GM23338 (cell line): ENCODE measurements around the gene XYLT1. TPM values are rescaled to one million over a fixed set of nuclear protein-coding genes. Genes with fewer than 3 reads are reported as not detected.
A peak's percentile ranks its signal among the peaks of the same experiment; 100 is the strongest.

Source experiments
- ATAC-seq: fragments of 200-7000 bp; cut with Tn5 transposase; 3 replicates; pipeline ENCODE4 v1.9.1; 2020
- DNase-seq: peaks from one replicate; pipeline ENCODE4 v3.0.0-alpha.2; 2015; ENCODE audit warnings: low spot score
- H2AFZ ChIP-seq: fragments of 200-600 bp; sonication (generic); 2 replicates; pipeline ENCODE4 v1.8.0; 2016; ENCODE audit warnings: antibody characterized with exemption, mild to moderate bottlenecking, moderate library complexity
- H3F3A ChIP-seq: fragments of 200-600 bp; sonication (generic); replicated peaks from 2 replicates; pipeline ENCODE4 v1.8.0; 2017; ENCODE audit warnings: antibody characterized with exemption, mixed run types, low read depth
- H3K27ac ChIP-seq: fragments of 200-600 bp; sonication (generic); 2 replicates; pipeline ENCODE4 v1.6.1; 2016; ENCODE audit warnings: low read depth
- H3K27me3 ChIP-seq: fragments of 200-600 bp; sonication (generic); 2 replicates; pipeline ENCODE4 v1.8.0; 2016; ENCODE audit warnings: mild to moderate bottlenecking, mixed run types, moderate library complexity; ENCODE audit not compliant: insufficient read depth
- H3K36me3 ChIP-seq: fragments of 200-600 bp; sonication (generic); 2 replicates; pipeline ENCODE4 v1.8.0; 2016; ENCODE audit warnings: mild to moderate bottlenecking; ENCODE audit not compliant: insufficient read depth
- H3K4me1 ChIP-seq: fragments of 200-600 bp; sonication (generic); 2 replicates; pipeline ENCODE4 v1.8.0; 2016; ENCODE audit warnings: mild to moderate bottlenecking, moderate library complexity; ENCODE audit not compliant: insufficient read depth
- H3K4me2 ChIP-seq: fragments of 200-600 bp; sonication (generic); 2 replicates; pipeline ENCODE4 v1.7.1; 2017; ENCODE audit warnings: mixed run types
- H3K4me3 ChIP-seq: fragments of 200-600 bp; sonication (generic); 2 replicates; pipeline ENCODE4 v1.6.1; 2016; ENCODE audit warnings: mixed run types
- H3K79me2 ChIP-seq: fragments of 200-600 bp; sonication (generic); replicated peaks from 2 replicates; pipeline ENCODE4 v1.8.0; 2017; ENCODE audit warnings: mild to moderate bottlenecking; ENCODE audit not compliant: insufficient read depth
- H3K9me2 ChIP-seq: fragments of 200-600 bp; sonication (generic); 2 replicates; pipeline ENCODE4 v1.8.0; 2017; ENCODE audit not compliant: insufficient read depth
- H4K20me1 ChIP-seq: fragments of 200-600 bp; sonication (generic); replicated peaks from 2 replicates; pipeline ENCODE4 v1.8.0; 2017; ENCODE audit warnings: mild to moderate bottlenecking; ENCODE audit not compliant: insufficient read depth
- H3K27ac Mint-ChIP-seq: 2 replicates; pipeline ENCODE4 v1.8.0; 2020; ENCODE audit warnings: inconsistent platforms, mild to moderate bottlenecking, moderate library complexity, mixed read lengths
- H3K27me3 Mint-ChIP-seq: 3 replicates; pipeline ENCODE4 v1.8.0; 2022; ENCODE audit warnings: low read depth, mild to moderate bottlenecking, moderate library complexity, mixed read lengths, inconsistent platforms; ENCODE audit not compliant: insufficient read depth, poor library complexity
- H3K36me3 Mint-ChIP-seq: 3 replicates; pipeline ENCODE4 v1.8.0; 2021; ENCODE audit warnings: low read depth, mild to moderate bottlenecking, inconsistent platforms, moderate library complexity, mixed read lengths
- H3K4me1 Mint-ChIP-seq: 3 replicates; pipeline ENCODE4 v1.8.0; 2020; ENCODE audit warnings: mild to moderate bottlenecking, inconsistent platforms, mixed read lengths
- H3K4me3 Mint-ChIP-seq: 3 replicates; pipeline ENCODE4 v1.8.0; 2021; ENCODE audit warnings: moderate library complexity, mild to moderate bottlenecking, inconsistent platforms, mixed read lengths
- H3K9me3 Mint-ChIP-seq: 3 replicates; pipeline ENCODE4 v1.8.0; 2020; ENCODE audit warnings: moderate library complexity, mild to moderate bottlenecking, inconsistent platforms, mixed read lengths
- CREB1 ChIP-seq: fragments of 250-450 bp; sonication (Bioruptor Pico); IDR thresholded peaks from 2 replicates; pipeline ENCODE4 v1.5.0; 2020; ENCODE audit warnings: low read depth, mild to moderate bottlenecking, moderate library complexity
- CTCF ChIP-seq, 2 experiments: fragments of 200-600 bp in 1 of 2; sonication (generic) in 1 of 2; conservative IDR thresholded peaks; 2 replicates each; pipeline versions ENCODE4 v1.5.1 to v1.6.1; 2016 to 2017; ENCODE audit warnings: antibody characterized with exemption in 2 of 2, low read depth in 2 of 2, mild to moderate bottlenecking in 2 of 2, moderate library complexity in 1 of 2
- EZH2 ChIP-seq: fragments of 200-600 bp; sonication (generic); IDR thresholded peaks from one replicate; pipeline ENCODE4 v1.8.0; 2017; ENCODE audit warnings: antibody characterized with exemption, mild to moderate bottlenecking, low read depth; ENCODE audit not compliant: unreplicated experiment
- EZH2phosphoT487 ChIP-seq: fragments of 200-600 bp; sonication (generic); IDR thresholded peaks from one replicate; pipeline ENCODE4 v1.8.1; 2018; ENCODE audit warnings: antibody characterized with exemption; ENCODE audit not compliant: unreplicated experiment
- JUNB ChIP-seq: IDR thresholded peaks from one replicate; pipeline ENCODE4 v1.6.1; 2016; ENCODE audit warnings: antibody characterized with exemption; ENCODE audit not compliant: unreplicated experiment
- NANOG ChIP-seq: IDR thresholded peaks from 2 replicates; pipeline ENCODE4 v1.6.1; 2016; ENCODE audit warnings: antibody characterized with exemption, borderline replicate concordance
- POLR2AphosphoS5 ChIP-seq: IDR thresholded peaks from 2 replicates; pipeline ENCODE4 v1.6.1; 2016; ENCODE audit warnings: antibody characterized with exemption, low read depth
- STAT1 ChIP-seq: IDR thresholded peaks from one replicate; pipeline ENCODE4 v1.6.1; 2016; ENCODE audit warnings: antibody characterized with exemption; ENCODE audit not compliant: unreplicated experiment
- ZNF114 ChIP-seq: fragments of 250-450 bp; sonication (Bioruptor Pico); IDR thresholded peaks from 2 replicates; pipeline ENCODE4 v1.5.0; 2020; ENCODE audit warnings: mild to moderate bottlenecking, moderate library complexity
- ZNF331 ChIP-seq: fragments of 250-450 bp; sonication (Bioruptor Pico); IDR thresholded peaks from 2 replicates; pipeline ENCODE4 v1.5.0; 2020; ENCODE audit warnings: low read depth, mild to moderate bottlenecking, moderate library complexity
- polyA plus RNA-seq: library from polyadenylated mRNA; unstranded; fragments of >200 nt; fragmentation: Nextera tagmentation; extraction: Ambion mirVana; gene quantifications from 2 replicates; pipeline ENCODE4 v1.2.1, GENCODE V29; 2016
- total RNA-seq: library from RNA; depleted of rRNA; stranded (reverse); fragments of >200 nt; shearing (Covaris generic); gene quantifications from 2 replicates; pipeline ENCODE4 v1.2.3, GENCODE V29; 2014
- TF ChIP-seq, protein P1 (sequence below): IDR thresholded peaks from 2 replicates; pipeline ENCODE4 v1.6.1; 2016; ENCODE audit warnings: antibody characterized with exemption
- TF ChIP-seq, protein P2 (sequence below): IDR thresholded peaks from one replicate; pipeline ENCODE4 v1.6.1; 2018; ENCODE audit warnings: antibody characterized with exemption; ENCODE audit not compliant: unreplicated experiment
- TF ChIP-seq, protein P3 (sequence below): fragments of 250-450 bp; sonication (Bioruptor Pico); IDR thresholded peaks from 2 replicates; pipeline ENCODE4 v1.5.0; 2020; ENCODE audit warnings: mild to moderate bottlenecking, moderate library complexity

XYLT1 gene
- total and polyA plus RNA-seq, 2 experiments from 2014 or later = 3.5 to 24.7 TPM

- Histone ChIP-seq H3K9me2 (peaks cover 7% of the 10 kb centered on the region; the same call in 1 of the 2 replicates), H3K27ac (no peak overlapping the region), H3K4me1 (peaks cover 31% of the 10 kb centered on the region), H3K36me3 (no peaks in the 10 kb centered on the region), H4K20me1 (no peaks in the 10 kb centered on the region), H3K4me3 (no peak overlapping the region), H2AFZ (0 out of 2 replicates have a peak overlapping the region, but pooled peaks have one; percentile 14), H3K79me2 (no peaks in the 10 kb centered on the region), H3K27me3 (no peaks in the 10 kb centered on the region), H3K4me2 (no peak overlapping the region), H3F3A (no peaks in the 10 kb centered on the region)
- peaks cover 11% of the 10 kb centered on the region for H3K9me3 Mint-ChIP-seq
- DNase-seq (no peak), ATAC-seq (no peak)
- peaks cover 10% of the 10 kb centered on the region; the same call in 2 of the 3 replicates for H3K36me3 Mint-ChIP-seq
- TF ChIP-seq ZNF331 (CRISPR knock-in tag) (no peak), EZH2 (no peak), POLR2AphosphoS5 (no peak), NANOG (no peak), EZH2phosphoT487 (no peak), CREB1 (no peak), JUNB (no peak), CTCF (conservative IDR thresholded peaks at IDR 0.05; ENCODE audit: low read depth in 2 of 2) (no peak), ZNF114 (CRISPR knock-in tag) (no peak), STAT1 (no peak)
- TF ChIP-seq, protein P1, sequence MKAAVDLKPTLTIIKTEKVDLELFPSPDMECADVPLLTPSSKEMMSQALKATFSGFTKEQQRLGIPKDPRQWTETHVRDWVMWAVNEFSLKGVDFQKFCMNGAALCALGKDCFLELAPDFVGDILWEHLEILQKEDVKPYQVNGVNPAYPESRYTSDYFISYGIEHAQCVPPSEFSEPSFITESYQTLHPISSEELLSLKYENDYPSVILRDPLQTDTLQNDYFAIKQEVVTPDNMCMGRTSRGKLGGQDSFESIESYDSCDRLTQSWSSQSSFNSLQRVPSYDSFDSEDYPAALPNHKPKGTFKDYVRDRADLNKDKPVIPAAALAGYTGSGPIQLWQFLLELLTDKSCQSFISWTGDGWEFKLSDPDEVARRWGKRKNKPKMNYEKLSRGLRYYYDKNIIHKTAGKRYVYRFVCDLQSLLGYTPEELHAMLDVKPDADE = no peak
- TF ChIP-seq, protein P2, sequence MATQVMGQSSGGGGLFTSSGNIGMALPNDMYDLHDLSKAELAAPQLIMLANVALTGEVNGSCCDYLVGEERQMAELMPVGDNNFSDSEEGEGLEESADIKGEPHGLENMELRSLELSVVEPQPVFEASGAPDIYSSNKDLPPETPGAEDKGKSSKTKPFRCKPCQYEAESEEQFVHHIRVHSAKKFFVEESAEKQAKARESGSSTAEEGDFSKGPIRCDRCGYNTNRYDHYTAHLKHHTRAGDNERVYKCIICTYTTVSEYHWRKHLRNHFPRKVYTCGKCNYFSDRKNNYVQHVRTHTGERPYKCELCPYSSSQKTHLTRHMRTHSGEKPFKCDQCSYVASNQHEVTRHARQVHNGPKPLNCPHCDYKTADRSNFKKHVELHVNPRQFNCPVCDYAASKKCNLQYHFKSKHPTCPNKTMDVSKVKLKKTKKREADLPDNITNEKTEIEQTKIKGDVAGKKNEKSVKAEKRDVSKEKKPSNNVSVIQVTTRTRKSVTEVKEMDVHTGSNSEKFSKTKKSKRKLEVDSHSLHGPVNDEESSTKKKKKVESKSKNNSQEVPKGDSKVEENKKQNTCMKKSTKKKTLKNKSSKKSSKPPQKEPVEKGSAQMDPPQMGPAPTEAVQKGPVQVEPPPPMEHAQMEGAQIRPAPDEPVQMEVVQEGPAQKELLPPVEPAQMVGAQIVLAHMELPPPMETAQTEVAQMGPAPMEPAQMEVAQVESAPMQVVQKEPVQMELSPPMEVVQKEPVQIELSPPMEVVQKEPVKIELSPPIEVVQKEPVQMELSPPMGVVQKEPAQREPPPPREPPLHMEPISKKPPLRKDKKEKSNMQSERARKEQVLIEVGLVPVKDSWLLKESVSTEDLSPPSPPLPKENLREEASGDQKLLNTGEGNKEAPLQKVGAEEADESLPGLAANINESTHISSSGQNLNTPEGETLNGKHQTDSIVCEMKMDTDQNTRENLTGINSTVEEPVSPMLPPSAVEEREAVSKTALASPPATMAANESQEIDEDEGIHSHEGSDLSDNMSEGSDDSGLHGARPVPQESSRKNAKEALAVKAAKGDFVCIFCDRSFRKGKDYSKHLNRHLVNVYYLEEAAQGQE = no peak
- TF ChIP-seq, protein P3, sequence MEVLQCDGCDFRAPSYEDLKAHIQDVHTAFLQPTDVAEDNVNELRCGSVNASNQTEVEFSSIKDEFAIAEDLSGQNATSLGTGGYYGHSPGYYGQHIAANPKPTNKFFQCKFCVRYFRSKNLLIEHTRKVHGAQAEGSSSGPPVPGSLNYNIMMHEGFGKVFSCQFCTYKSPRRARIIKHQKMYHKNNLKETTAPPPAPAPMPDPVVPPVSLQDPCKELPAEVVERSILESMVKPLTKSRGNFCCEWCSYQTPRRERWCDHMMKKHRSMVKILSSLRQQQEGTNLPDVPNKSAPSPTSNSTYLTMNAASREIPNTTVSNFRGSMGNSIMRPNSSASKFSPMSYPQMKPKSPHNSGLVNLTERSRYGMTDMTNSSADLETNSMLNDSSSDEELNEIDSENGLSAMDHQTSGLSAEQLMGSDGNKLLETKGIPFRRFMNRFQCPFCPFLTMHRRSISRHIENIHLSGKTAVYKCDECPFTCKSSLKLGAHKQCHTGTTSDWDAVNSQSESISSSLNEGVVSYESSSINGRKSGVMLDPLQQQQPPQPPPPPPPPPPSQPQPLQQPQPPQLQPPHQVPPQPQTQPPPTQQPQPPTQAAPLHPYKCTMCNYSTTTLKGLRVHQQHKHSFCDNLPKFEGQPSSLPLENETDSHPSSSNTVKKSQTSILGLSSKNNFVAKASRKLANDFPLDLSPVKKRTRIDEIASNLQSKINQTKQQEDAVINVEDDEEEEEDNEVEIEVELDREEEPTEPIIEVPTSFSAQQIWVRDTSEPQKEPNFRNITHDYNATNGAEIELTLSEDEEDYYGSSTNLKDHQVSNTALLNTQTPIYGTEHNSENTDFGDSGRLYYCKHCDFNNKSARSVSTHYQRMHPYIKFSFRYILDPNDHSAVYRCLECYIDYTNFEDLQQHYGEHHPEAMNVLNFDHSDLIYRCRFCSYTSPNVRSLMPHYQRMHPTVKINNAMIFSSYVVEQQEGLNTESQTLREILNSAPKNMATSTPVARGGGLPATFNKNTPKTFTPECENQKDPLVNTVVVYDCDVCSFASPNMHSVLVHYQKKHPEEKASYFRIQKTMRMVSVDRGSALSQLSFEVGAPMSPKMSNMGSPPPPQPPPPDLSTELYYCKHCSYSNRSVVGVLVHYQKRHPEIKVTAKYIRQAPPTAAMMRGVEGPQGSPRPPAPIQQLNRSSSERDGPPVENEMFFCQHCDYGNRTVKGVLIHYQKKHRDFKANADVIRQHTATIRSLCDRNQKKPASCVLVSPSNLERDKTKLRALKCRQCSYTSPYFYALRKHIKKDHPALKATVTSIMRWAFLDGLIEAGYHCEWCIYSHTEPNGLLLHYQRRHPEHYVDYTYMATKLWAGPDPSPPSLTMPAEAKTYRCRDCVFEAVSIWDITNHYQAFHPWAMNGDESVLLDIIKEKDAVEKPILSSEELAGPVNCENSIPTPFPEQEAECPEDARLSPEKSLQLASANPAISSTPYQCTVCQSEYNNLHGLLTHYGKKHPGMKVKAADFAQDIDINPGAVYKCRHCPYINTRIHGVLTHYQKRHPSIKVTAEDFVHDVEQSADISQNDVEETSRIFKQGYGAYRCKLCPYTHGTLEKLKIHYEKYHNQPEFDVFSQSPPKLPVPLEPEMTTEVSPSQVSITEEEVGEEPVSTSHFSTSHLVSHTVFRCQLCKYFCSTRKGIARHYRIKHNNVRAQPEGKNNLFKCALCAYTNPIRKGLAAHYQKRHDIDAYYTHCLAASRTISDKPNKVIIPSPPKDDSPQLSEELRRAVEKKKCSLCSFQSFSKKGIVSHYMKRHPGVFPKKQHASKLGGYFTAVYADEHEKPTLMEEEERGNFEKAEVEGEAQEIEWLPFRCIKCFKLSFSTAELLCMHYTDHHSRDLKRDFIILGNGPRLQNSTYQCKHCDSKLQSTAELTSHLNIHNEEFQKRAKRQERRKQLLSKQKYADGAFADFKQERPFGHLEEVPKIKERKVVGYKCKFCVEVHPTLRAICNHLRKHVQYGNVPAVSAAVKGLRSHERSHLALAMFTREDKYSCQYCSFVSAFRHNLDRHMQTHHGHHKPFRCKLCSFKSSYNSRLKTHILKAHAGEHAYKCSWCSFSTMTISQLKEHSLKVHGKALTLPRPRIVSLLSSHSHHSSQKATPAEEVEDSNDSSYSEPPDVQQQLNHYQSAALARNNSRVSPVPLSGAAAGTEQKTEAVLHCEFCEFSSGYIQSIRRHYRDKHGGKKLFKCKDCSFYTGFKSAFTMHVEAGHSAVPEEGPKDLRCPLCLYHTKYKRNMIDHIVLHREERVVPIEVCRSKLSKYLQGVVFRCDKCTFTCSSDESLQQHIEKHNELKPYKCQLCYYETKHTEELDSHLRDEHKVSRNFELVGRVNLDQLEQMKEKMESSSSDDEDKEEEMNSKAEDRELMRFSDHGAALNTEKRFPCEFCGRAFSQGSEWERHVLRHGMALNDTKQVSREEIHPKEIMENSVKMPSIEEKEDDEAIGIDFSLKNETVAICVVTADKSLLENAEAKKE (CRISPR knock-in tag) = no peak
- H3K27me3 Mint-ChIP-seq = peaks cover 1% of the 10 kb centered on the region
- H3K4me1 Mint-ChIP-seq = peaks cover 27% of the 10 kb centered on the region
- no peak overlapping the region for H3K4me3 Mint-ChIP-seq
- H3K27ac Mint-ChIP-seq = no peak overlapping the region
Measured at GRCh38 chr16:17076092-17076754, 394.5 kb downstream of the XYLT1 start.
